ENCODE measurements around the gene SLITRK3.

GRCh38 chr3:165181556-165181955, 14.6 kb downstream of the SLITRK3 start:
- TF ChIP-seq, protein P1, sequence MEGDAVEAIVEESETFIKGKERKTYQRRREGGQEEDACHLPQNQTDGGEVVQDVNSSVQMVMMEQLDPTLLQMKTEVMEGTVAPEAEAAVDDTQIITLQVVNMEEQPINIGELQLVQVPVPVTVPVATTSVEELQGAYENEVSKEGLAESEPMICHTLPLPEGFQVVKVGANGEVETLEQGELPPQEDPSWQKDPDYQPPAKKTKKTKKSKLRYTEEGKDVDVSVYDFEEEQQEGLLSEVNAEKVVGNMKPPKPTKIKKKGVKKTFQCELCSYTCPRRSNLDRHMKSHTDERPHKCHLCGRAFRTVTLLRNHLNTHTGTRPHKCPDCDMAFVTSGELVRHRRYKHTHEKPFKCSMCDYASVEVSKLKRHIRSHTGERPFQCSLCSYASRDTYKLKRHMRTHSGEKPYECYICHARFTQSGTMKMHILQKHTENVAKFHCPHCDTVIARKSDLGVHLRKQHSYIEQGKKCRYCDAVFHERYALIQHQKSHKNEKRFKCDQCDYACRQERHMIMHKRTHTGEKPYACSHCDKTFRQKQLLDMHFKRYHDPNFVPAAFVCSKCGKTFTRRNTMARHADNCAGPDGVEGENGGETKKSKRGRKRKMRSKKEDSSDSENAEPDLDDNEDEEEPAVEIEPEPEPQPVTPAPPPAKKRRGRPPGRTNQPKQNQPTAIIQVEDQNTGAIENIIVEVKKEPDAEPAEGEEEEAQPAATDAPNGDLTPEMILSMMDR (IDR thresholded peaks at IDR 0.05): no peak
- TF ChIP-seq POLR2A (IDR thresholded peaks at IDR 0.05): no peak
